GM21723 (cell line): ENCODE measurements around the gene RASA3.

Source experiments
- ATAC-seq: cut with Tn5 transposase; IDR thresholded peaks from one replicate; pipeline ENCODE4 v1.9.1; 2021; ENCODE audit warnings: mild to moderate bottlenecking, moderate library complexity; ENCODE audit not compliant: unreplicated experiment

Gene RASA3

DNA sequence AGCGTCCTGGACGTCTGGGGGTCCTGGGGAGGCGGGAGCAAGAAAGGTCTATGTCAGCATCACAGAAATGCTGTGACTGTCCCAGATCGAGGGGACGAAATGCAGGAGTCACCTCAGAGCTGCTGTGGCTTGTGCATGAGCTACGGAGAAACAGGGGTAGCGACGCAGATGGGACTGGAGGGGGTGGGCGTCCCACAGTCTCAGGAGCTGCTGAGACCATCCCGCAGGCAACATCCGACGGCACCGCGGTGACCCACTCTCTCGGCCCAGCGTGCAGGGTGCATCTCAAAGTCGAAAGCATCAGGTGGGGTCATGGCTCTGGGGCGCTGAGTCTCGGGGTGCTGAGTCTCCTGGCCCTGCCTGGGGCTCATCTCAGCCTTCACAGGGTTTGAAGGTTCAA, 121.2 kb downstream of the RASA3 start:
- no peak for ATAC-seq

DNA sequence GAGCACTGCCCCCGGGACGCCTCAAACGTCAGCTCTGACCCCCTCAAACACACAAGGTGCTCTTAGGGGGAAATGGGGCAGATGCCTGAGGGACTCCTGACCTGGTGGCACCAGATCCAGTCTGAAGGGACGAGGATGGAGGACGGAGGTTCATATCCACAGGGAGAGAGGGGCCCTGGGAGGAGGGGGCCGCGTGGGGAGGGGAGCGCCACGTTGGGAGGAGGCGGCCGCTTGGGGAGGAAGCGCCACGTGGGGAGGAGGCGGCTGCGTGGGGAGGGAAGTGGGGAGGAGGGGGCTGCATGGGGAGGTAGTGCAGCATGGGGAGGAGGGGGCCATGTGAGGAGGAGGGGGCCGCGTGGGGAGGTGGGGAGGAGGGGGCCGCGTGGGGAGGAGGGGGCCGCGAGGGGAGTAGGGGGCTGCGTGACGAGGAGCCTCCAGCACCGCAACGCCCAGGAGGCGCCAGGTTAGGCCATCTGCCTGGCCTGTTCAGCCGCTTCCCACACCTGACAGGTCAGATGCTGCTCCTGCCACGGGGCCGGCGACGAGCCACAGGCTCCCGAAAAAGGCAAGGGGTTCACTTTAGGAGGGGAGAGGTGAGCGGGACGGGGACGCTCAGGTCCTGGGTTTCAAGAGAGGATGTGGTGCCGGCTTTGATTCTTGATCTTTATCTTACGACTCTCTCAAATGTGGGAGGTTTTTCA, 121.9 kb downstream of the RASA3 start:
- no peak for ATAC-seq

GRCh38 chr13:114009590-114010400, 122.6 kb downstream of the RASA3 start:
- no peak for ATAC-seq

DNA sequence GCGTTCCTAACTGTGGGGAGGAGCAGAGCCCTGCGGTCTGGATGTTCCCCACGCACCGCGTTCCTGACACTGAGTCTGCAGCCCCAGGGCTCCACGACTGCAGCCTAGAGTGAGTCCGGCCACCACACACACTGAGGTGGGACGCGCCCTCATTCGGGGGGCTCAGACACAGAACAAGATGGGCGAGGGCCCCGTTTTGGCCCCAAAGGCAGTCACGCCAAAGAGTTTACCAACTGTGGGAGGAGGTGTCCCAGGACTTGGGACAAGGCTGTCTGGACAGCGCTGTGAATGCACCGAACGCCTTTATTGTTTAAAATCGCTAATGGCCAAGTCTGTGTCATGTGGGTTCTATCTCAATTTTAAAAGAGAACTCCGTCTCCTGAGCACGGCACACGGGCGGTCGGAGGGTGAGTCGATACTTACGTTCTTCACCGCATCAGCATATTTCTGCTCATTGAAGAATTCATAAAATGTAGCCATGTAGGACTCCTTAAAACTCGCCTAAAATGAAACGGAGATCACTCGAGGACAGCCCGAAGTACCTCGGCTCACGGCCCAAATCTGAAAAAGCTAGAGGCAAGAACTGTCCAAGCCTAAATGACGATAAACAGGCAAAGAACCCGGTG, 123.3 kb downstream of the RASA3 start:
- ATAC-seq: no peak

- ATAC-seq: no peak
These were observed 124.9 kb downstream of the RASA3 start for GRCh38 chr13:114007566-114007965.

- no peak for ATAC-seq
These were observed 127.2 kb downstream of the RASA3 start for GRCh38 chr13:114005206-114005724.

DNA sequence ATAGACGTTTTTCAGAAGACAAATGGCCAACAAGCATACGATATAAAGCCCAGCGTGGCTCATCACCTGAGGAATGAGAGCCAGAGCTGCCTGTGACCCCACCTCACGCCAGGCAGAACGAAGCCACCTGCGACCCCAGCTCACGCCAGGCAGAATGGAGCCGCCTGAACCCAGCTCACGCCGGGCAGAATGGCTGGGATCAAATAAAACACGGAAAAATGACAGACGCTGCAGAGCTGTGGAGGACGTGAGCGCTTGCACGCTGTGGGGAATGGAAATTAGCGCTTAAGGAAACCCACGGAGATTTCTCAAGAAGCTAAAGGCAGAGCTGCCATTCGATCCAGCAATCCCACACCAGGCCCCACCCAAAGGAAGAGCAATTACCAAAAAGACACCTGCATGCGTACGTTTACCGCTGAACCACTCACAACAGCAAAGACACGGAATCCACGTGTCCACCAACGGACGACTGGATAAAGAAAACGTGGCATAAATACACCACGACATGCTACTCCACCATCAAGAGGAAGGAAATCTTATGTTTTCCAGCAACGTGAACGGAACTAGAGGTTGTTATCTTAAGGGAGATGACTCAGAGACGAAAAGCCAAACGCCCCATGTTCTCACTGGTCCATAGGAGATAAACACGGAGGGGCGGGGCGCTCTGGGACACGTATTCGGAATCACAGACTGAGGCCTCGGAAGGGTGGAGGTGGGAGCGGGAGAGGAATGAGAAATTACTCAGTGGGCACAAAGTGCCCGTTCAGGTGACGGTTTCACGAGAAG, 127.8 kb downstream of the RASA3 start:
- ATAC-seq: no peak

DNA sequence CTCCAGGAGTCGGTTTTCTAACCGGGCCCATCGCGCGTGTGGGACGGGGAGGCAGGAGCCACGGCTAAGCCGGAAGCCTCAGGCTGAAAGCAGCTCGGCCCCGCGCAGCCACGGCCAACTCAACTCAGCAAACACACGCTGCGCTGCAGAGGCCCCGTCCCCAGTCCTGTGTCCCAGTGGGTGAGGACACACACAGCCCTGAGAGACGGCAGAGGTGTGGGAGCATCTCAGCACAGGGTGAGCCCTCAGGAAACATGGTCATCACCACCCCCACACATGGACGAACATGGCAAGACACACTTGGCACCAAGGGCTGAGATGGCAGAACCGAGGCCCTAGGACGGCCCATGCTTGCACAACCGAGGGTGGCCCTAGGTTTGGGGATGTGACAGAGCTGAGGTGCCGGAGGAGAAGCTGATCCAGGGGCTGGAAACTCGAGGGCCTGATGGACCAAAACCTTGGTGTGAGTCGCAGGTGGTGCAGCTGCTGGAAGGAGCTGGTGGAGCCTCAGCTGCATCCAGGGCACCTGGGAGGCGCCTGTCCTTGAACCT, 129.6 kb downstream of the RASA3 start:
- no peak for ATAC-seq

GRCh38 chr13:114002009-114002544, 130.3 kb downstream of the RASA3 start:
- no peak for ATAC-seq

DNA sequence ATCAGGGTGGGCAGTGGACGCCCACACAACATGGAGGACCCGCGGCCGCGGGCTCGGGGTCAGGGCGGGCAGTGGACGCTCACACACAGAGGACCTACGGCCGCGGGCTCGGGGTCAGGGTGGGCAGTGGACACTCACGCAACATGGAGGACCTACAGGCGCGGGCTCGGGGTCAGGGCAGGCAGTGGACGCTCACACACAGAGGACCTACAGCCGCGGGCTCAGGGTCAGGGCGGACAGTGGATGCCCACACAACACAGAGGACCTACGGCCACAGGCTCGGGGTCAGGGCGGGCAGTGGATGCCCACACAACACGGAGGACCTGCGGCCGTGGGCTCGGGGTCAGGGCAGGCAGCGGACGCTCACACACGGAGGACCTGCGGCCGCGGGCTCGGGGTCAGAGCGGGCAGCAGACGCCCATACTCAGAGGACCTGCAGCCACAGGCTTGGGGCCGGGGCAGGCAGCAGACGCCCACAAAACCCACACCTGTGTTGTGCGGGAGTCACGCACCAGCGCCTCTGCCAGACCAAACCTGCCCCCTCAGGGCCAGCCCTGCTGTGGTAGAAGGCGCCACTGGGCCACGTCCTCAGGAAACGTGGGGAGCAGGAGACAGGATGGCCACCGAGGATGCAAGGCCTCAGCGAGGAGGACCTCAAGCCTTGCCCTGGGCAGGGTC, 131.0 kb downstream of the RASA3 start:
- no peak for ATAC-seq

GRCh38 chr13:114000151-114001040, 132.0 kb downstream of the RASA3 start:
- ATAC-seq: no peak

DNA sequence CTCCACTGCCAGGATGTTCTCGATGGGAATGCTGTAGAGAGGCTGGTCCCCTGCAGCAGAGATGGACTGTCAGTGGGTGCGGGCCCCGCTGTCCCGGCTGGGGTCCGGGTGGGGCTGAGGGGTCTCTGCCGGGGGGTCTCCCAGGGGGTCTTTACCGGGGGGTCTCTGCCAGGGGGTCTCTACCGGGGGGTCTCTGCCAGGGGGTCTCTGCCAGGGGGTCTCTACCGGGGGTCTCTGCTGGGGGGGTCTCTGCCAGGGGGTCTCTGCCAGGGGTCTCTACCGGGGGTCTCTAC, 132.9 kb downstream of the RASA3 start:
- ATAC-seq: no peak

DNA sequence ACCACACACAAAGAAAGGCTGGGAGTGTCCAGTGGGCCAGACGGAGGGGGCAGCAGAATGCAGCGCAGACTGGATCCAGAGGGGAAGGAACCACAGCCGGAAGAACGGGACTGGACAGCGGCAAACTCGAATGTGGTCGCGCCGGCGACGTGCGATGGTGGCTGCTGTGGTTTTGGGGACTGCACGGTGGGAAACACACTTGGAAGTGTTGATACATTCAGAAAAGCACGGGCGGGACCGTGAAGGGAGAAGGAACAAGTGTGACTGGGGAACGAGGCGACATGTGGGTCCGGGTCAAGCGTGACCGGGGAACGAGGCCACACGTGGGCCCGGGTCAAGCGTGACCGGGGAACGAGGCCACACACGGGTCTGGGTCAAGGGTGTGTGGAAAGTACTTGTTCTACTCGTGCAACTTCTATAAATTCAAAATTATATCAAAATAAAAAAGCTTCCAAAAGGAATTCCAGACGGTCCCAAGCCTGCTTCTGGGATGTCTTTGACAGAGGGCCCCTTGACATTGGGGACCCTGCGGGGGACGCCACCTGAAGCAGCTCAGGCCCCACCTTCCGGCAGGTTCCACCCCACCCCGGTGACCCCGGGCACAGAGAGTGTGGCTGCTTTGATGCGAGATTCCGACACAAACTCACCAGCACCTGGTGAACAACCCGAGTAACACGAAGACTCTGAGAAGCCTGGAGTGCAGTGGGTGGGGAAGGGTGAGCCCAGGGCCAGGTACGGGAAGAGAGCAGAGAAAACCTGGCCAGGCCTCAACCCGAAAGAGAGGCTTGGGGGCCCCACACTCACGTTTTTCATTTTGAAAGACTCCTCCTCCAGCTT, 133.4 kb downstream of the RASA3 start:
- no peak for ATAC-seq

DNA sequence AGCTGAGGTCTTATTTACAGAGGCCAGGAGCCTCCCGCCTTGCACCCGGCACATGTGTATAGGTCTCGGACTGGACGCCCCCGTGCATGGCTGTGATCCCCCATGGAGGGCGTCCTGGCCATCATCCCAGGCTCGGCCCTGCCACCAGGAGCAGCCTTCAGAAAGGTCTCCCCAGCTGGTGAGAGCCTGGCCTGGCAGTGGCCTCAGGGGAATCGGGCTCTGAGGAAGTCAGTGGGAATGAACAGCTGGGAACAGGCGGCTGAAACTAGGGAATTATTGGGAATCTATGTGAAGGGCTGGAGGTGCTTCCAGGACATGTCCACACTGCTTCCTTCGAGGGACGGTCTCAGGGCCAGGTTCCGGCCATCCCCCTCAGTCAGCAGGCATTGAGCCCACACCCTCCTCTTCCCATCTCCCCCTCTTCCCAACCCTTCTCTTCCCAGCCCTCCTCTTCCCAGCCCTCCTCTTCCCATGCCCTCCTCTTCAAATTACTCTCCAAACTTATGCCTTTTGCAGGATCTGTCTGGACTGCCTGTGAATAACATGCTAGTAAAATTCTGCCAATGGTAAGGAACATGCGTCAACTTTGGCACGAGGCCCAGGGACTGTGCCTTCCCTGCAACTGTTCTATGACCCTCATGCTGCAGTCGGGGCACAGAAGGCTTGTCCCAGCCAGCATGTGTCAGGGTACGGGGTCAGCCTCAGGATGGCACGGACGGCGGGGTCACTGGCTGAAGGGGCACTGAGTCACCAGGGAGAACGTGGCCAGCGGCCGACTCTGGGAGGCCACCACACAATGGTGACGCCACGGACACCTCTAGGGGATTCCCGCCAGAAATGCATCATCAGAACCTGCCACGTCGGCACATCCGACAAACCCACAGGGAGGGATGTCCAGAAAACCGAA, 134.3 kb downstream of the RASA3 start:
- no peak for ATAC-seq

GRCh38 chr13:113996912-113997745, 135.3 kb downstream of the RASA3 start:
- ATAC-seq: no peak
